Dendritic cell treated with granulocyte-macrophage colony-stimulating factor and Interleukin-4, amounts not matched to agents 40 ng/mL and 50 ng/mL, for 4 days (primary cell): ENCODE data around the gene DEAF1.

Experiments used
- H3K27ac Mint-ChIP-seq: one replicate; pipeline ENCODE4 v1.8.0; 2022; ENCODE audit warnings: mild to moderate bottlenecking, mixed read lengths
- H3K27me3 Mint-ChIP-seq: one replicate; pipeline ENCODE4 v1.8.0; 2022; ENCODE audit warnings: mild to moderate bottlenecking, mixed read lengths
- H3K36me3 Mint-ChIP-seq: one replicate; pipeline ENCODE4 v1.8.0; 2022; ENCODE audit warnings: low read depth, mixed read lengths
- H3K4me1 Mint-ChIP-seq: one replicate; pipeline ENCODE4 v1.8.0; 2022; ENCODE audit warnings: low read depth, mixed read lengths
- H3K4me3 Mint-ChIP-seq: one replicate; pipeline ENCODE4 v1.8.0; 2022; ENCODE audit warnings: mild to moderate bottlenecking, moderate library complexity, mixed read lengths
- H3K9me3 Mint-ChIP-seq: one replicate; pipeline ENCODE4 v1.8.0; 2022; ENCODE audit warnings: mixed read lengths
- intact Hi-C: fragments of 100-400 bp; cut with micrococcal nuclease; formaldehyde crosslinking; loops from one replicate; pipeline ENCODE4 v1.15.0; 2022

DEAF1 gene

GRCh38 chr11:709109-709997 lies 14.3 kb upstream of the DEAF1 start:
- no peak overlapping the region for H3K27ac Mint-ChIP-seq
- peaks cover 24% of the 10 kb centered on the region for H3K4me1 Mint-ChIP-seq
- peaks cover 10% of the 10 kb centered on the region for H3K36me3 Mint-ChIP-seq
- peaks cover 84% of the 10 kb centered on the region for H3K27me3 Mint-ChIP-seq
- intact Hi-C loops: no loop called here
- H3K9me3 Mint-ChIP-seq: no peaks in the 10 kb centered on the region
- H3K4me3 Mint-ChIP-seq: no peak overlapping the region

GRCh38 chr11:708511-708910 lies 13.5 kb upstream of the DEAF1 start:
- H3K4me3 Mint-ChIP-seq: no peak overlapping the region
- H3K27me3 Mint-ChIP-seq: peaks cover 80% of the 10 kb centered on the region
- peaks cover 19% of the 10 kb centered on the region for H3K36me3 Mint-ChIP-seq
- intact Hi-C loops: no loop called here
- H3K27ac Mint-ChIP-seq: no peak overlapping the region
- no peaks in the 10 kb centered on the region for H3K9me3 Mint-ChIP-seq
- peaks cover 24% of the 10 kb centered on the region for H3K4me1 Mint-ChIP-seq

- Mint-ChIP-seq H3K27ac (no peak overlapping the region), H3K9me3 (no peaks in the 10 kb centered on the region), H3K4me1 (peaks cover 30% of the 10 kb centered on the region), H3K36me3 (peaks cover 22% of the 10 kb centered on the region), H3K27me3 (peaks cover 74% of the 10 kb centered on the region), H3K4me3 (no peak overlapping the region)
- intact Hi-C loops: no loop called here
Measured at GRCh38 chr11:707817-708420, 12.9 kb upstream of the DEAF1 start.

GRCh38 chr11:706957-707816 lies 12.2 kb upstream of the DEAF1 start:
- H3K4me3 Mint-ChIP-seq: no peak overlapping the region
- no peak overlapping the region for H3K27ac Mint-ChIP-seq
- H3K36me3 Mint-ChIP-seq: peaks cover 29% of the 10 kb centered on the region
- no peaks in the 10 kb centered on the region for H3K9me3 Mint-ChIP-seq
- peaks cover 37% of the 10 kb centered on the region for H3K4me1 Mint-ChIP-seq
- peaks cover 68% of the 10 kb centered on the region for H3K27me3 Mint-ChIP-seq
- intact Hi-C loops: no loop called here

GRCh38 chr11:706439-706956 lies 11.5 kb upstream of the DEAF1 start:
- intact Hi-C loops: no loop called here
- no peak overlapping the region for H3K27ac Mint-ChIP-seq
- peaks cover 35% of the 10 kb centered on the region for H3K36me3 Mint-ChIP-seq
- H3K4me3 Mint-ChIP-seq: no peak overlapping the region
- no peaks in the 10 kb centered on the region for H3K9me3 Mint-ChIP-seq
- peaks cover 62% of the 10 kb centered on the region for H3K27me3 Mint-ChIP-seq
- peaks cover 43% of the 10 kb centered on the region for H3K4me1 Mint-ChIP-seq

GRCh38 chr11:705646-706438 lies 10.8 kb upstream of the DEAF1 start, which contains the start of gene EPS8L2:
TSS of gene EPS8L2 (plus strand) at chr11:706231. CDS start at chr11:709408, 3,177 bp downstream.
- Mint-ChIP-seq H3K27ac (no peak within 1 kb of the TSS), H3K9me3 (no peaks in the 10 kb centered on the region), H3K4me1 (peaks cover 41% of the 10 kb centered on the region), H3K36me3 (peaks cover 42% of the 10 kb centered on the region), H3K4me3 (peak within 1 kb of the TSS; percentile 64), H3K27me3 (peaks cover 55% of the 10 kb centered on the region)
- intact Hi-C loops: no loop called here

GRCh38 chr11:704781-705645 lies 10.0 kb upstream of the DEAF1 start:
- peaks cover 47% of the 10 kb centered on the region for H3K27me3 Mint-ChIP-seq
- no peak overlapping the region for H3K27ac Mint-ChIP-seq
- H3K9me3 Mint-ChIP-seq: no peaks in the 10 kb centered on the region
- H3K36me3 Mint-ChIP-seq: peaks cover 50% of the 10 kb centered on the region
- intact Hi-C loops: no loop called here
- H3K4me3 Mint-ChIP-seq: no peak overlapping the region
- peaks cover 36% of the 10 kb centered on the region for H3K4me1 Mint-ChIP-seq

- Mint-ChIP-seq H3K27me3 (peaks cover 40% of the 10 kb centered on the region), H3K36me3 (peaks cover 56% of the 10 kb centered on the region), H3K4me3 (no peak overlapping the region), H3K27ac (no peak overlapping the region), H3K9me3 (no peaks in the 10 kb centered on the region), H3K4me1 (peaks cover 41% of the 10 kb centered on the region)
- intact Hi-C loops: no loop called here
Measured at GRCh38 chr11:704228-704674, 9.2 kb upstream of the DEAF1 start.

- Mint-ChIP-seq H3K9me3 (no peaks in the 10 kb centered on the region), H3K36me3 (peaks cover 63% of the 10 kb centered on the region), H3K4me1 (peaks cover 48% of the 10 kb centered on the region), H3K4me3 (no peak overlapping the region), H3K27ac (peak overlapping the region; percentile 73), H3K27me3 (peaks cover 35% of the 10 kb centered on the region)
- intact Hi-C loops: no loop called here
Measured at GRCh38 chr11:703506-703905, 8.5 kb upstream of the DEAF1 start.

GRCh38 chr11:702462-703461 lies 7.7 kb upstream of the DEAF1 start:
- Mint-ChIP-seq H3K4me3 (no peak overlapping the region), H3K36me3 (peaks cover 70% of the 10 kb centered on the region), H3K27ac (peak overlapping the region; percentile 73), H3K27me3 (peaks cover 27% of the 10 kb centered on the region), H3K4me1 (peaks cover 56% of the 10 kb centered on the region), H3K9me3 (no peaks in the 10 kb centered on the region)
- intact Hi-C loops: no loop called here

GRCh38 chr11:701741-702461 lies 6.9 kb upstream of the DEAF1 start:
- intact Hi-C loops: no loop called here

More at GRCh38 chr11:701741-702461, 6.9 kb upstream of the DEAF1 start:
- H3K27me3 Mint-ChIP-seq: peaks cover 19% of the 10 kb centered on the region
- peaks cover 64% of the 10 kb centered on the region for H3K4me1 Mint-ChIP-seq
- H3K36me3 Mint-ChIP-seq: peaks cover 70% of the 10 kb centered on the region
- H3K27ac Mint-ChIP-seq: no peak overlapping the region
- no peak overlapping the region for H3K4me3 Mint-ChIP-seq
- H3K9me3 Mint-ChIP-seq: no peaks in the 10 kb centered on the region
